Measurements from ENCODE around the gene CFAP157.

CFAP157 gene

DNA sequence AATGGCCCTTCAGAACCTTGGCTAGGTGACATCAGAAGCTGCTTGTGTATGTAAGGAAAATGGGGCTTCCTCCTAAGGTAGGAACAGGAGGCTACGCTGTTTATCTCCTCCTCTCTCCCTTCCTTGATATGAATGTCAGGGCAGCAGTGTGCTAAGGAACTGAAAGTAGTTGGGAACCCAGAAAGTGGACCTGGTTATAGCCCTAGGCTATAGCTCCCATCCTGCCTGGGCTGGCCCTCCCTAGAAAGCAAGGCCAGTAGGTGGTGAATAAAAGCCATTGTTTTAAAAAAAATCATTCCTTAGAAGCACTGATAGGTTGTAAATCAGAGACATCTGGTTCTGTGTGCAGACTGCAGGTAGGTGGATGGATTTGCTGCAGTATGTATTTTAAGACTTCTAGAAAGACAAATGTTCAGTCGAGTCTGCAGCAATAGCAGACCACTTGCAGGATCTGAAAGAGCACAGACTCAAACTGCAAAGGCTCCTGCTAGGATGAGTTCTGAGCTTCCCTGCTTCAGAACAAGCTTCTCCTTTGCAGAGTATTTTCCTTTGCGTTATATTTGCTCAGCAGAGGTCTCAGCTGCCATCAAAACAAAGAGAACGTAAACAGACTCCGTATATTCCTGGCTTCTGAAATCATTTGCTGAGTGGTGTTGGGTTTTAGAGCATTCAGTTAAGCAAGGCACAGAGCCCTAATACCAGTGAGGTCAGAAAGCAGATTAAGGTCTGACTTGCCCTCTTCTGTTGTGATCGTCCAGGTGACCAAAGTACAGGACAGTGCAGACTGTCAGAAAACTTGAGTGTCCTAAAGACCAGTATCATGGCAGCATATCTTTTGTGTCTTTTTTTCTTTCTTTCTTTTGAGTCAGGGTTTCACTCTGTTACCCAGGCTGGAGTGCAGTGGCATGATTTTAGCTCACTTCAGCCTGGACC is 20.1 kb upstream of the CFAP157 start:
- H3K9ac ChIP-seq: no peak overlapping the region
- TF ChIP-seq, protein P1, sequence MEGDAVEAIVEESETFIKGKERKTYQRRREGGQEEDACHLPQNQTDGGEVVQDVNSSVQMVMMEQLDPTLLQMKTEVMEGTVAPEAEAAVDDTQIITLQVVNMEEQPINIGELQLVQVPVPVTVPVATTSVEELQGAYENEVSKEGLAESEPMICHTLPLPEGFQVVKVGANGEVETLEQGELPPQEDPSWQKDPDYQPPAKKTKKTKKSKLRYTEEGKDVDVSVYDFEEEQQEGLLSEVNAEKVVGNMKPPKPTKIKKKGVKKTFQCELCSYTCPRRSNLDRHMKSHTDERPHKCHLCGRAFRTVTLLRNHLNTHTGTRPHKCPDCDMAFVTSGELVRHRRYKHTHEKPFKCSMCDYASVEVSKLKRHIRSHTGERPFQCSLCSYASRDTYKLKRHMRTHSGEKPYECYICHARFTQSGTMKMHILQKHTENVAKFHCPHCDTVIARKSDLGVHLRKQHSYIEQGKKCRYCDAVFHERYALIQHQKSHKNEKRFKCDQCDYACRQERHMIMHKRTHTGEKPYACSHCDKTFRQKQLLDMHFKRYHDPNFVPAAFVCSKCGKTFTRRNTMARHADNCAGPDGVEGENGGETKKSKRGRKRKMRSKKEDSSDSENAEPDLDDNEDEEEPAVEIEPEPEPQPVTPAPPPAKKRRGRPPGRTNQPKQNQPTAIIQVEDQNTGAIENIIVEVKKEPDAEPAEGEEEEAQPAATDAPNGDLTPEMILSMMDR (conservative IDR thresholded peaks at IDR 0.05; ENCODE audit: low read depth, low read length): no peak
- H3K79me2 ChIP-seq (ENCODE audit: insufficient read depth, low read depth): no peaks in the 10 kb centered on the region
- no peaks in the 10 kb centered on the region for H3K4me1 ChIP-seq (ENCODE audit: low read depth, poor library complexity, severe bottlenecking)
- H3K36me3 ChIP-seq (ENCODE audit: insufficient read depth): no peaks in the 10 kb centered on the region
- H2AFZ ChIP-seq (ENCODE audit: low read depth): no peak overlapping the region
- no peaks in the 10 kb centered on the region for H4K20me1 ChIP-seq (ENCODE audit: insufficient read depth)
- no peaks in the 10 kb centered on the region for H3K27me3 ChIP-seq (ENCODE audit: insufficient read depth, low read depth)
- no peak overlapping the region for H3K27ac ChIP-seq
- no peak overlapping the region for H3K4me3 ChIP-seq (IDR thresholded peaks at IDR 0.05; ENCODE audit: insufficient read depth, low read depth, low read length)
- H3K4me2 ChIP-seq: no peak overlapping the region

DNA sequence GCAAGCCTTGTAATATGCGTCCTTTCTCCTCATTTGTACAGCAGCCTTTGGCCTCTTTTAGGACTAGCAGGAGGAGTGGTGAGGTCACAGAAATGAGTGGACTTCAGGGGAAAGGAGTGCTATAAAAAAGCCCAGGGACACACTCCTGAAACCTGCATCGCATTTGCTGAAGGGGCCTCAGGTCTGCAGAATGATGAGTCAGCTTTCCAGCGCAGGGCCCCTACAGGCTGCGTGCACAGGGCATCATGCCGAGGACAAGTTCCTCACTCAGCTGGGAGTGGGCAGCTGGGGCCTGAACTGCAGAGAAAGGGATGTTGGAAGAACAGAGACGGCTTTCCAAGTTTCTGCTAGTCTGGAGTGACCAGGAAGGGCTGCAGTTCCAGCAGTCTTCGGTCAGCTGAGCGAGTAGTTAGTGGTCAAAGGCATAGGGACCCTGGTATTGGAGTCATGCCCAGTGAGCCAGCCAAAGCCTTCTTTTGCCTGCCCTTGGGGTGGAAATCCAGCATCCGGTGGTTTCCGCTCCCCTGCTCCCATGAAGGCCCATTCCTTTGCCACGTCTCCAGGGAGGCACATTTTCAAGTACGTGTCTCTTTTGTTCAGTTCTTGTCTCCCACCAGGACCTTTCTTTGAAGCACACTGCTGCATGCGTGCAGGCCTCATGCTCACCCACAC is 17.3 kb upstream of the CFAP157 start:
- Histone ChIP-seq H3K9ac (no peak overlapping the region), H2AFZ (ENCODE audit: low read depth) (no peak overlapping the region), H3K27ac (no peak overlapping the region), H3K79me2 (ENCODE audit: insufficient read depth, low read depth) (no peaks in the 10 kb centered on the region), H3K36me3 (ENCODE audit: insufficient read depth) (no peaks in the 10 kb centered on the region), H3K4me3 (IDR thresholded peaks at IDR 0.05; ENCODE audit: insufficient read depth, low read depth, low read length) (no peak overlapping the region), H3K4me2 (no peak overlapping the region), H4K20me1 (ENCODE audit: insufficient read depth) (no peaks in the 10 kb centered on the region), H3K27me3 (ENCODE audit: insufficient read depth, low read depth) (no peaks in the 10 kb centered on the region), H3K4me1 (ENCODE audit: low read depth, poor library complexity, severe bottlenecking) (no peaks in the 10 kb centered on the region)
- TF ChIP-seq, protein P1 (conservative IDR thresholded peaks at IDR 0.05; ENCODE audit: low read depth, low read length): no peak

DNA sequence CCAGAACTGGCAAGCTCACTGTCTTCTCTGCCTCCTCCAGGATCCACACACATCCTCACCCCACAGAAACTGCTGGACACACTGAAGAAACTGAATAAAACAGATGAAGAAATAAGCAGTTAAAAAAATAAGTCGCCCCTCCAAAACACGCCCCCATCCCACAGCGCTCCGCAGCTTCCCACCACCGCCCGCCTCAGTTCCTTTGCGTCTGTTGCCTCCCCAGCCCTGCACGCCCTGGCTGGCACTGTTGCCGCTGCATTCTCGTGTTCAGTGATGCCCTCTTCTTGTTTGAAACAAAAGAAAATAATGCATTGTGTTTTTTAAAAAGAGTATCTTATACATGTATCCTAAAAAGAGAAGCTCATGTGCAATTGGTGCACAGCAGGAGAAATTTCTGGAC is 16.1 kb upstream of the CFAP157 start:
- Histone ChIP-seq H2AFZ (ENCODE audit: low read depth) (no peak overlapping the region), H3K36me3 (ENCODE audit: insufficient read depth) (no peaks in the 10 kb centered on the region), H3K4me2 (no peak overlapping the region), H3K27me3 (ENCODE audit: insufficient read depth, low read depth) (no peaks in the 10 kb centered on the region), H3K79me2 (ENCODE audit: insufficient read depth, low read depth) (no peaks in the 10 kb centered on the region), H3K9ac (no peak overlapping the region), H3K4me3 (IDR thresholded peaks at IDR 0.05; ENCODE audit: insufficient read depth, low read depth, low read length) (no peak overlapping the region), H4K20me1 (ENCODE audit: insufficient read depth) (no peaks in the 10 kb centered on the region), H3K4me1 (ENCODE audit: low read depth, poor library complexity, severe bottlenecking) (no peaks in the 10 kb centered on the region), H3K27ac (no peak overlapping the region)
- TF ChIP-seq, protein P1 (conservative IDR thresholded peaks at IDR 0.05; ENCODE audit: low read depth, low read length): no peak

DNA sequence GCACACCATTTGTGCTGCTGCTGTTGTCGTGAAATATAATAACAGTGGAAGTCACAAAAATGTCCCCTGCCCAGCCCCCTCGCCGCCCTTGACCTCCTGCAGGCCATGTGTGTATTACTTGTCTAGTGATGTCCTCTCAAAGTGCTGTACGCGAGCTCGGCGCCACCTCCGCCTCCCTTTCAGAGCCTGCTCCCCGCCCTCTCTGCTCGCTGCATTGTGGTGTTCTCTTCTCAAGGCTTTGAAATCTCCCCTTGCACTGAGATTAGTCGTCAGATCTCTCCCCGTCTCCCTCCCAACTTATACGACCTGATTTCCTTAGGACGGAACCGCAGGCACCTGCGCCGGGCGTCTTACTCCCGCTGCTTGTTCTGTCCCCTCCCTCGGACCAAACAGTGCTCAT is 14.7 kb upstream of the CFAP157 start:
- H3K4me2 ChIP-seq: no peak overlapping the region

More for the DNA sequence above, 14.7 kb upstream of the CFAP157 start:
- no peak overlapping the region for H3K27ac ChIP-seq
- no peak overlapping the region for H3K9ac ChIP-seq
- TF ChIP-seq, protein P1 (conservative IDR thresholded peaks at IDR 0.05; ENCODE audit: low read depth, low read length): no peak
- no peak overlapping the region for H3K4me3 ChIP-seq (IDR thresholded peaks at IDR 0.05; ENCODE audit: insufficient read depth, low read depth, low read length)
- no peaks in the 10 kb centered on the region for H3K27me3 ChIP-seq (ENCODE audit: insufficient read depth, low read depth)
- no peaks in the 10 kb centered on the region for H3K4me1 ChIP-seq (ENCODE audit: low read depth, poor library complexity, severe bottlenecking)
- H4K20me1 ChIP-seq (ENCODE audit: insufficient read depth): no peaks in the 10 kb centered on the region
- H3K36me3 ChIP-seq (ENCODE audit: insufficient read depth): no peaks in the 10 kb centered on the region
- H3K79me2 ChIP-seq (ENCODE audit: insufficient read depth, low read depth): no peaks in the 10 kb centered on the region
- no peak overlapping the region for H2AFZ ChIP-seq (ENCODE audit: low read depth)

All from KMS-11 (cell line).